Retina (tissue), 1 donor: Measurements from ENCODE around the gene TSPAN18.

Source experiments
- DNase-seq: peaks from one replicate; pipeline ENCODE4 v3.0.0-alpha.2; 2016

The TSPAN18 gene

DNA sequence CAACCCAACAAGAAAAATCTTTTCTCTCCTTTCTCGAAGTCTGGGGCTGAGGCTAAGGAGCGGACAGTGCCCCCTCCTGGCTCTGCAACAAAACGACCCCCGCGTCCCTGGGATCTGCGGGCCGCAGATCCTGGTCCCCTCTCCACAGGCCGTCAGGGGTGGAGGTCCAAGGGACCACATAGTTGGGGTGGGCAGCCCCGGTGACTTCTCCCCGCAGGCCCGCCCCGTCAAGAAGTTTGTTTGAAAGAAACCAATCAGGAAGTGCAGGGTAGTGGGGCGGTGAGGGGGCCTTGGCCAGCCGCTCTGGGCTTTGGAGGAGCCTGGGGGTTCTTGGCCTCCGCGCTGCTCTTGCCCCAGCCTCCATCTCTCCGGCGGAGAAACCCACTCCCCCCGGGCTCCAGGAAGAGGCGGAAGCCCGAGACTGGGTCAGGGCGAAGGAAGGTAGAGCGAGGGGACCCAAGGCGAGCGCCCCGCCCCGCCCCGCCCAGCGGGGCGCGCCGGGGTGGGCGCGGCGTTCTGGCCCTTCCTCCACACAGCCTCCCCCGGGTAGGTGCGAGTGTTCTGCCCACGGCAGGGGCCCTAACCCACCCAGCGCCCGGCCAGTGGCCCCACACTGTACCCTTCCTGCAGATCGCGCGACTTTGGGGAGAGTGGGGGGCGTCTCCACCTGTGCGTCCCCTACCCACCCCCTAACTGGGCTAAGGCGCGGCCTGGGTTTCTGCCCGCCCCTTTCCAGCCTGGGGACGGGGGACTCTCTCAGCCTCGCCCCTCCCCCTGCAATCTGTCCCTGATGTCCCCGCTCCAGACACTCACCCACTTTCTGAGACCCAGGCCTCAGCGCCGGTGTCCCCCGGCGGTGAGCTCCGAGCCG lies 222.6 kb downstream of the TSPAN18 start:
- peak; percentile 90 for DNase-seq

DNA sequence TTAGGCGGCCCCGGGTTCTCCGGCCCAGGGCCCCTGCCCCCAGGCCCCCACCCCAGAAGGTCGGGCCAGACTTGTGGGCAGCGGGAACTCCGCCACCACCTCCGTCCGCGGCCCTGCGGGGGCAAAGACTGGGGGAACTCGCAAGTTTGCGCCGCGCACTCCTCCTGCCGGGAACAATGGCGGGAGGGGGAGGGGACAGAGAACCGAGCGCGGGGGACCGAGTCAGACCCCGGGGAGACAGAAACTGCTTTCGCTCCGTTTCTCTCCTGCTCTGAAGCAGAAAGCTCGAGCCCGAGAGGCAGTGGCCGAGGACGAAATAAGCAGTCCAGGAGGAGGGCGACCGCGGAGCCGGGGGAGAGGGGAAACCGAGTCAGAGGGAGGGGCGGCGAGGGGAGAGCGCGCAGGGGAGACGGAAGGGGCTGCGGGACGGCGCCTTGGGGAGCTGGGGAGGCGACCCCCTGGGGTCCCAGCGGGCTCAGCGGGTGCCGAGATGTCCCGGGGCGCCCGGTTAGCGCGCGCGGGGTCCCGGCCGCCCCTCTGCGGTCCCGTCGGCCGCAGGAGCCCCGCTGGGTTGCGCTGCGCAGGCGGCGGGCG lies 223.4 kb downstream of the TSPAN18 start:
- DNase-seq: peak; percentile 73

DNA sequence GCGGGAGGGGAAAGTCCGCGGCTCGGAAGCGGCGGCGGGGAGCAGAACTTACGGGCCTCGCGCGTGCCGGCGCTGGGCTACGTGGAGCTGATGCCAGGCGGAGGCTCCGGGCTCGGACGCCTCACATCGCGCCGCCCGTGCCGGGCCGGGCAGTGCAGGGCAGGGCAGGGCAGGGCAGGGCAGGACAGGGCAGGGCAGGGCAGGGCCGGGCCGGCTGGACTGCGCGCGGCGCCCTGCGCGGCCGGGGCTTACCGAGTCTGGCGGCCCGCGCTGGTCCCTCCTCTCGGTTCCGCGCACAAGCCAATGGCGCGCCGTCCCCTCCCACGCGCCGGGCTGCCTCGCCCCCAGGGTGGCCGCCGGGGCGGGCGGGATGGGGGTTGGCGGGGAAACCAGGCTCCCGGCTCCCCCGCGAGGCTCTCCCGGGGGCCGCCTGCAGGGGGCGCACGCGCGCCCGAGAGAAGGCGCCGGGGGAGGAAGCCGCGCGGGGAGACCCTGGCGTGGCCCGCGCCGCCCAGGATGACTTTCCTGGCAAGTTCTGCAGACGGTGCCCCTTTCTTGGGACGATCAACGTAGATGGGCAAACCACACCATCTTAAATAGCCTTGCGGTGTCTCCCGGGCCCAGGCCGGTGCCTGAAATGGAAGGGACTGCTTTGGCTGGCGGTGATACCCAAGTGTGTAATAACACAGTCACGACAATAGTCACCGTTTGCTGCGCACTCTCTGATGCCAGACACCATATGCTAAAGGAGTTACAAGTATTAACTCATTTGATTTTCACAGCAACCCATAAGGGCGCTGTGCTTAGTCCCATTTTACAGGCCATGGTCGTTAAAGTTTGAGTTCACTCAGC lies 224.1 kb downstream of the TSPAN18 start, which contains the start of gene TP53I11:
Gene TP53I11 (minus strand): TSS at position 259 of the 852 bp plus-strand sequence. CDS start 12,548 bp downstream, outside the sequence.
- DNase-seq: peak; percentile 82

DNA sequence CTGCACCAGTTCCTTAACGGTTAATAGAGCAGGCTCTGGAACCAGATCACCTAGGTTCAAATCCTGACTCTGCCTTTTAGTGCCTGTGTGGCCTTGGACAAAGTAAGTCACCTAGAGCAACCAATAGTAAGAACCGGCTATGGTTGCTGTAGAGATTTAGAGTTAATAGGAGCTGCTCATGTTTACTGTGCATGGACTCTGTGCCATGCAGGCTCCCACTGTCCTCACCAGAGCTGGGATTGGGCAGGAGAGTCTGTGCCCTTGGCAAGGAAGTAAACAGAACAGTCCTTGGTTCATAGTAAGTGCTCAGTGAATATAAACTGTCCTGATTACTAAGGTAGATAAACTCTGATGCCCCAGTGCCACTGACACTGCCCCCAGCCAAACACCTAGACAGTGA lies 225.3 kb downstream of the TSPAN18 start:
- no peak for DNase-seq

DNA sequence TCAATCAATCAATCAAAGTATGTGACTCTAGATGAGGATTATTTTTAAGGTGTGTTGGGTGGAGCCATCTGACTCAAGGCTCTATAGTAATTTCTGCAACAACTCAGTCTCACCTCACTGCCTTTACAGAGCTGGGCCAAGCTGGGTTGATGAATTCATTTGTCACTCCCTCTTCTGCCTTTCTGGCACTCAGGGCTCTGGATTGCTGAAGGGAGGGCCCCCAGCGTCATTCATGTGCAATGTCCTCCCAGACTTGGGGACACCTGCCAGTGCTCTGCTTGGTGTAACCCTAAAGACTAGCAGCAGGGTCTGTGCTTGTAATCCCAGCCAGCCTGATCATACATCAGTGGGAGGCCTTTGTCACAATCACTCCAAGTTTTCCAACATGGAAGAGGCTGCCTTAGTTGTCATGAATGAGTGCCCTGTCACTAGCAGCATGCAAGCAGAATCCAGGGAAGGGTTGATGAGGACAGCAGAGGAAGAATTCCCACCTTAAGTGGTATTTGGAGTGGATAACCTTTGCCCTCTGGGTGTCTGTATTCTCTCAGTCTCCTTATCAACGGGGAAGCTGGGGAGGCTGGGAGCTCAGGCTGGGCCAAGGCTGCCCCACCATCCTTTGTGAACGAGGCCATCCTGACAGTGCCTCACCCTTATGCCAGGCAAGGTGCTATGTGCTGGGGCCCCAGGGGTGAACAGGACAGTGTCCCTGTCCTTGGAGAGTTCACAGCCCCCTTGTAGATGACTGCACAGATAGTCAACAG lies 225.9 kb downstream of the TSPAN18 start:
- no peak for DNase-seq

DNA sequence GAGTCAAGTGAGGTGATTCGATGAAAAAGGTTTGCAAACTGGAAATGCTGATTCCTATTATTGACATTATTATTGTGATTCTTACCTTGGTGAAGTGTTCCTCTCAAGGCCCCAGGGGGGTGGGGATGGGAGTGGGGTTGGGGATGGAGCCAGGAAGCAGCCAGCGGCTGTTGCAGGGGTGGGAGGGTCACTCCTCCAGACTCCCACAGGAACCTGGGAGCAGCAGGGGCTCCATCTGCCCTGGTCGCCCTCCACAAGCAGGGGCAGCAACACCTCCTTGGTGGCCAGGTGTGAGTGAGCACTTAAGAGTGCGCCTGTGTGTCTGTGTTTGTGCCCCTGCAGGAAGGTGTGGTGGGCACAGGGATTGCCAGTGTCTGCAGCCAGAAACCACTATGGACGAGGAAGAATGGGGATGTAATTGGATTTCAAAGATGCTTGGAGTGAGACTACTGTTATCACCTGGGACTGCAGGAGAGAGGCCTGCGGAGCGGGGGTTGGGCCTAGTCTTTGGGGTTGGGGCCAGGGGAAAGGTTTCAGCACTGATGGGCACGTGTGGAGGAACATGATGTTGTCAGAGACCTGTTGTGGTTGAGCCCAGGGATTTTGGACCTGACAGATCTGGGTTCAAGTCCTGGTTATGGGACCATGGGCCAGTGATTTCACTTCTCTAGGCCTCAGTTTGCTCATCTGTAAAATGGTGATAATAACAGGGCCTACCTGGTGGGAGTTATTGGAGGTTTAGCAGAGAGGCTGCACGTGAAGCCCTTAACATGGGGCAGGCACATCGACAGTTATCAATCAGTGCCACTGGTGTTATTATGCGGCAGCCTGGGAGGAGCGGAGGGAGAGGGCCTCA lies 227.5 kb downstream of the TSPAN18 start:
- DNase-seq: no peak

DNA sequence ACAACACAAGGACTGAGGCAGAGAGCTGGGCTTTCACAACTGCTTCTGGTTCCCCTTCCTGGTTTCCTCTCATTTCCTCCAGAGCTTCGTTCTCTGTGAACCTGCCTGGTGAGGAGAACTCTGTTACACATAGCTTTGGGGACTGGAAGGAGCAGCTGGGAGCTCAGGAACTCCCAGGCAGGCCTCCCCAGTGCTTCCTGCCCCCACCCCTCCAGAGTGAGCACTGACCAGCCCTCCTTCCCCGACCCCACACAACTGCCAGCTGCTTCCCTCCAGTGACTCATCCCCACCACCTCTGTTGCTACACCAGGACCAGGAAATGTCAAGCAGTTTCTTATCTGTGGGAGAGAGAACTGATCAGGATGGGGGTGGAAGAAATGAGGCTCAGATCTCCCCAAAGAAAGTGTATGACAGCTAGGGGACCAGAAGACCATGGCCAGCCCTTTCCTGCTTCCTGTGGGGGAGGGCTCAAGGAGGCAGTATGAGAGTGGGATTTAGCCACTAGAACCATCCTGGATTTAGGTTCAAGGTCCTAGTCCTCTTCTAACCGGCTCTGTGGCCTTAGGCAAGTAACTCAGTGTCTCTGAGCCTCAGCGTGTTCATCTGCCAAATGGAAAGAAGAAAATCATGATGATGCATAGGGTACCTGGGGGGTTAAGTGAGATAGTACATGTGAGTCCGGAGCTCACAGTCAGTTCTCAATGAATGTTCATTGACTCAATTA lies 228.4 kb downstream of the TSPAN18 start:
- no peak for DNase-seq

DNA sequence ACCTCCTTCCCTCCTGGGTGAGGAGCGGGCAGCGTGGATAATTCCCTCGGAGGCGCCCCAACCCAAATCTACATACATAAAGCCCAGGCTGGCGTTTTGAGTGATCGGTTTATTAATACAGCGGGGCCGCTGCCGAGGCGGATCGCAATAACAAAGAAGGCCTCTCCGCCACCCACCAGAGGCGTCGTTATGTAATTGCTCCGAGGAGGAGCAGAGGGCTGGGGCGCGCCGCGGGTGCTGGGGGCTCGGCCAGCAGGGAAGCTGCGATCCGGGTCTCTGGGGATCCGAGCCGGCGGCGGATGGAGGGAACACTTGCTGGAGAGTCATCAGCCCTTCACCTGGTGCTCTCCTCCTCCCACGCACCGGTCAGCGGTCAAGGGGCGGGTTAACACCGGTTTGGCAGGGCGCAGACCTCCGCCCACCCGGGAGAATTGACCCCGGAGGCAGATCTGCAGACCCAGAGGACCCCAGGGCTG lies 230.3 kb downstream of the TSPAN18 start:
- peak; percentile 77 for DNase-seq

DNA sequence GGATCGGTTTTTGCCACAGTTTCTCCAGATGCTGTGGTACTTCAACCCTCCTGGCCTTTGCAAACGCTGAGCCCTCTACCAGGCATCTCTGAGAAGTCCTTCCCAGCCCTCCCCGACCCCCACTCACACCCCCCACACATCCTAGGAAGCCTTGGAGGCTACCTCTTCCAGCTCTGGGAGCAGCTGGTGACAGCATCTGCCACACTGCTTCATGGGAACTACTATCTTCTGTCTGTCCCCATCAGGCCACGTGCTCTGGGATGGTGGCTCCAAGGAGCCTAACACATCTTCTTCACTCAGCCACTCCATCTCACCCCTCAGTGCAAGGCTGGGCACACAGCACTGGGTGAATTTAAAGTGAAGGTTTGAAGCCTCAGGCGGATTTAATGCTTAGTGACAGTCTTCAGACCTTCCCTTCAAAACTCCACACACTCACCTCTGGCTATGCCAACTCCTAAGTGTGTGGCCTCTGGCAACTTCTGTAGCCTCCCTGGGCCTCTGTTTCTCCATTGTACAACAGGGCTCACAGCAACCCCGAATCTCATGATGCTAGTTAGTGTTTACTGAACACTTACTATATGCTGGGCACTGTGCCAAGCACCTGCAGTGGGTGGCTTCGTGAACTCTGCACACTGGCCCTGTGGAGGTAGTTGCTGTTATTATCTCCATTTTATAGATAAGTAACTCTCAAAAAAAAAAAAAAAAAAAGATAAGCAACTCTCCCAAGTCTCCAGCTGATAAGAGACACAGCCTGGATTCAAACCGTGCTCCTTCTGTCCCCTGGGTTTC lies 231.2 kb downstream of the TSPAN18 start:
- DNase-seq: no peak

DNA sequence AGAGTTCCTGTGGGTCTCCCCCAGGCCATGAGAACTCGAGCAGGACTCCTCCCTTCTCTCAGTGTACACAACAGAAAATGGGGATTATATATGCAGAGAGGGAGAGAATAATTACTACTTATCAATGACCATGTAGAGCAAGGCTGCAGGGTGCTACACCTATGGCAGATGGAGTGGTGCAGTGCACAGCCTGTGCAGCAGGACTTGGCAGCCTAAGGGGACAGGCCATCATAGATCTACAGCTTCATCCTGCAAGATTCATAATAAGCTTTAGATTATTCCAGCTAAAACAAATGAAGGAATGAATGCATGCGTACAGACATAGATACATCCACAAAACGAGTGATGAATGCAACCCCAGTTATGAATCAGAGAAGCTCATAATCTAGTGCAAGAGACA lies 232.3 kb downstream of the TSPAN18 start:
- no peak for DNase-seq

DNA sequence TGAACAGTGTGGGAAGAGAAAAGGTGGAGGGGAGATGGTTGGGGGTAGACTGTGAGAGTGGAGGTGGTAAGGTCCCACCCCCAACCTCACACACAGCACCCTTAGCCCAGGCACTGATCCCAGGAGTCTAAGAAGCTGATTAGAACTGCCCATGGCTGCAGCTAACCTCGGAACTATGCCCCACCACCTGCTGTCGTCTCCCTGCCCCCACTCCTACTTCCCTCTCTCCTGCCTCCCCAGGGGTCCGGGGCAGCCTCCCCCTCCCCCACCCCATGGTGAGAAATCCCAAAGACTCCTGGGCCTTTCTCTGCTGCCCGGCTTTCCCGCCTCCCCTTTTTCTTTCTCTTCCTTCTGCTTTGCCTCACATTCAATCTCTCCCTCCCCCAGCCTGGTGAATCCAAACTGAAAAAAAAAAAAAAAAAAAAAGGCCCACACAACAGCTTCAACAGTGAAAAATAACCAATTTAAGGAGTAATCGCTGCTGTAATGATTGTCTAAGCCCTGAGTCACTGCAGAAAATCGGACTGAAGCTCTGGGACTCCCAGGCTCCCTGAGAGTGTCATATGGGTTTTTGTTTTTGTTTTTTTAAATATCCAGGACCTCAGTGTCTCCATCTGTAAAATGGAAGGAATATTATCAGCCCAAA lies 233.6 kb downstream of the TSPAN18 start:
- no peak for DNase-seq

DNA sequence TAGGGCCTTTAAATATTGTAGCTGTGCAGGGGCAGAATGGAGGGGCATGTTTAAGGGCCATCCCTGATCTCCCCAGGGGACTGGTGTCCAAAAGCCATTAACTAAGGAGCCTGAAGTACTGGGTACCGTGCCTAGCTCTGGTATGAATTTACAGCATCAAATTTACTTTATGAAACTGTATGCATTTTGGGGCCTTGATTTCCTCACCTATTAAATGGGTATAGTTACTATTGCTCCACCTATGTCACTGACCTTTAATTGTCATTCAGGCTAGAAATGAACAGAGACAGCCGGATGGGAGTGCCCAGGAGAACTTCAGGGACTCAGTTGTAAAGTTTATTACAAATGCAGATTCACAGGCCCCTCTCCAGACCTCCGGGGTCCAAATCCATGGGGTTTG lies 235.7 kb downstream of the TSPAN18 start:
- no peak for DNase-seq

DNA sequence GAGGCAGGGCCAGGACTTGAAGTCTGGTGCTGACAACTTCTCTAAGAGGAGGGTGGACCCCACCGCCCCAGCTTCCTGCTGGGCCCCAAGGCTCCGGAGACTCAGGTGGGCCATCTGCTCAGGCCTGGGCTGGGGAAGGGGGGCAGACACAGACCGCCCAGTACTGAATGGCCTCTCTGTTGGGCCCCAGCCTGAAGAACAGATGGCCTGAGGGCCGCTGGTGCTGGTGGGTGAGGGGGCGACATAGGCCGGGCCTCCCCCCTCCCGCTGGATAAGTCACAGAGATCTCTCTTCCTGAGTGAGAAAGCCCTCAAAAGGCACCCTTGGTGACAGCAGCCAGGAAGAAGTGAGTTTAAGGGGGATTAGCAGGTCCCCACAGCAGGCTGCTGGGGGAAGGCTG lies 236.4 kb downstream of the TSPAN18 start:
- DNase-seq: no peak

DNA sequence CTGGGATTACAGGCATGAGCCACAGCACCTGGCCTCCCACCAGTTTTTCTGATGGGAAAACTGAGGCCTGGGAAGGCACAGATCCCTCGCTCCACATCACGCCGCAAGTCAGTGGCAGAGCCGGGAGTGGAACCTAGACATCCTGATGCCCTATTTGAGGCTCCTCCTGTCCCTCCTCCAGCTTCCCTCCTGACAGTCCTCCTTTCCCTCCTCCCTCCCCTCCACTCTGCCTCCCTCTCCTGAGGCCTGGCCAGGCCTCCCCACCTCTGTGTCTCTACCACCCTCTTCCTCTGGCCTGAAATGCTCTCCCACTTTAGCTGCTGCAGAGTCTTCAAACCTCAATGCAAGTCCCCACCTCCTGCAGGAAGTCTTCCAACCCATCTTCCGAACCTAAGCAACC lies 237.2 kb downstream of the TSPAN18 start:
- DNase-seq: no peak

DNA sequence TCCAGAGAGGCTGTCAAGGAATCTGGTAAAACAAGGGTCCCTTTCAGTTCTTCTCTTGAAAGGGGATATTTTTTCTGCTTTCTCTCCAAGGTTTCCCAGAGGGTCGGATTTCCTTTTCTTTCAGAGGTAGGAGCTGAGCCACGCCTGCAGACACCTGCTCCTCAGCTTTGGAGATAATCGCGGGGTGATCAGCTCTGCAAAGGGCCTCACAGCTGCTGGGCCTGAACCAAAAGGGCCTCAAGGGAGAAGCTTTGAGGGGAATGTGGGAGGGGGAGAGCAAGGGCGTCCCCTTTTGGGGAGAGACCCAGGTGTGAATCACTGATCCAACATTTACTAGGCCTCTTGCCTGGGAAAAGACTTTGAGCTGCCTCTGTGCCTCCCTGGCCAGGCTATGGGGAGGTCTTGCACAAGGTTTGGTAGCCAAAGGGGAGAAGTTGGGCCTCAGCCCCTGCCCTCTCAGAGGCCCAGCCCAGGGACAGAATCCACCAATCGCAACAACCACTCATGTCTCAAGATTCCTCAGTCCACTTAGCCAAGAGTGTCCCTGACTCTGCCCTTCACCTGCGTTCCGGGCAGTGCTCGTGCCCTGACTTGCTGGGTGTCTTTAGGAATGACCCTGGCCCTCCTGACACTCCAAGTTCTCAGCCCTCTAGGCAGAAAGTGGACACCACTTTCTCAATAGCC lies 237.9 kb downstream of the TSPAN18 start:
- DNase-seq: no peak

DNA sequence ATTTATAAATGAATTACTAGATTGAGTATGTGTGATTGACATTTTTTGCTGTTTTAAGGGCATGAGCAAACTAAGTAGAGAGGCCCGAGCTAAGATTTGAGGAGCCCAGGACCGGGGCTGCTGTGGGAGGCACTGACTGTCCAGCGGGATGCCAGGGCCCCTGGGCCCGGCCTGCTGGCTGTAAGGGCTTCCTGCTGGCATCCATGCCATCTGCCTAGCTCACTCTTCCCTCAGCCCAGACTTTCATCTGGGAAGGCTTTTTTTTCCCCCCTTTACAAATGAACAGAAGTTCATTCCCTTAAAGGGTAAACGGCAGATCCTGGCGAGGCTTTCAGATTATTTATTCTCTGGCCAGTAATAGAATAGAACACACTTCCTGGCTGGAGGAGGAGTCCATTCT lies 239.9 kb downstream of the TSPAN18 start:
- no peak for DNase-seq

DNA sequence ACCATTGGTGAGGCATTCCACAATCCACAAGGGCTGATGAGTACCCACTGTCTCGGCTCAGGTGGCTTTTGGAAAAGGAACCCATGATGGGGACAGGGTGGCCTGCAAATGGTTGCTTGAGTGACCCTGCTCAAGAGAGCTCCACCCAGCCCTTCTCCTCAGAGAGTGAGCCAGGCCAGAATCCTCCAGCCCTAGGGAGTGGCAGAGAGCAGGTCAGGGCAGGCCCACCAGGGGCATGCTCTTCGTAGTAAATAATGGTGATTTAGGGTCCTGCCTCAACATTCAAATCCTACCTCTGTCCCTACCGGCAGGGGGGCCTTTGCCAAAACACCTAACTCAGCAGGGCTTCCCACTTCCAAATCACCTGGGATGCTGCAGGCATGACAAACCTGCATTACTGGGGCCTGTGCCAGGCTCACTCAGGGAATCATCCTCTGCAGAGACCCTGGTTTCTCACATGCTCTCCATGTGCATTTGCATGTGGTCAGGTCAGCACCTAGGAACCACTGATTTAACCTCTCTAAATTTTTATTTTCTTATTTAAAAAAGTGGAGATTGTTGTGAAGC lies 241.3 kb downstream of the TSPAN18 start:
- no peak for DNase-seq

DNA sequence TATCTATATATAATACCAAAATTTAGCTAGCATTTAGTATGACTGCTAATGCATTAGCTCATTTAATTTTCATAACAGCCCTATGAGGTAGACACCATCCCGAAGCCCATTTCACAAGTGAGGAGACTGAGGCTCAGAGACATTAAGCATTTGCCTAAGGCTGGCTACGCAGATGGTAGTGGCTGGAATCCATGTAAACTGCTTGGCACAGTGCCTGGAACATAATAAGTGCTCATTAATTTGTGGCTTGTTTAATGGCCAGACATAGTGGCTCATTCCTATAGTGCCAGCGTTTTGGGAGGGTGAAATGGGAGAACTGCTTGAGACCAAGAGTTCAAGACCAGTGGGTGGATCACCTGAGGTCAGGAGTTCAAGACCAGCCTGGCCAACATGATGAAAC lies 241.7 kb downstream of the TSPAN18 start:
- no peak for DNase-seq
